ENCODE results near the gene DAZAP1. TPM values are rescaled to one million over a fixed set of nuclear protein-coding genes. Genes with fewer than 3 reads are reported as not detected.

The DAZAP1 gene
- total RNA-seq, 1 donor = 43.8 TPM

Other genes starting within 250 kb of the DAZAP1 start
- 18.5 and 41.2 TPM in 2 replicates for gene SBNO2, start 233.3 kb upstream of the DAZAP1 start, total RNA-seq (ENCODE audit: low replicate concordance)
- 54.1 and 84.1 TPM in 2 replicates for gene STK11, start 201.8 kb upstream of the DAZAP1 start, total RNA-seq (ENCODE audit: low replicate concordance)
- 2.3 and 3.1 TPM in 2 replicates for gene CBARP, start 169.6 kb upstream of the DAZAP1 start, total RNA-seq (ENCODE audit: low replicate concordance)
- 15.7 and 55.6 TPM in 2 replicates for gene ATP5F1D, start 165.8 kb upstream of the DAZAP1 start, total RNA-seq (ENCODE audit: low replicate concordance)
- 23.2 and 32.5 TPM in 2 replicates for gene MIDN, start 159.0 kb upstream of the DAZAP1 start, total RNA-seq (ENCODE audit: low replicate concordance)
- 245 and 776 TPM in 2 replicates for gene CIRBP, start 138.3 kb upstream of the DAZAP1 start, total RNA-seq (ENCODE audit: low replicate concordance)
- 25.2 and 123 TPM in 2 replicates for gene FAM174C, start 132.1 kb upstream of the DAZAP1 start, total RNA-seq (ENCODE audit: low replicate concordance)
- gene EFNA2, start 121.7 kb upstream of the DAZAP1 start, total RNA-seq (ENCODE audit: low replicate concordance) = not detected in 2 replicates
- 14.6 and 40.7 TPM in 2 replicates for gene NDUFS7, start 23.7 kb upstream of the DAZAP1 start, total RNA-seq (ENCODE audit: low replicate concordance)
- gene GAMT, start 6.0 kb upstream of the DAZAP1 start, total RNA-seq (ENCODE audit: low replicate concordance) = 8.8 and 40.6 TPM in 2 replicates
- 567 and 712 TPM in 2 replicates for gene RPS15, start 30.8 kb downstream of the DAZAP1 start, total RNA-seq (ENCODE audit: low replicate concordance)
- gene APC2, start 42.5 kb downstream of the DAZAP1 start, total RNA-seq (ENCODE audit: low replicate concordance) = 0.27 and 0.57 TPM in 2 replicates
- gene C19orf25, start 71.6 kb downstream of the DAZAP1 start, total RNA-seq (ENCODE audit: low replicate concordance) = 13.2 and 26.8 TPM in 2 replicates
- gene PCSK4, start 82.8 kb downstream of the DAZAP1 start, total RNA-seq (ENCODE audit: low replicate concordance) = 0.25 and 2.2 TPM in 2 replicates
- 0.65 and 2.8 TPM in 2 replicates for gene REEP6, start 83.6 kb downstream of the DAZAP1 start, total RNA-seq (ENCODE audit: low replicate concordance)
- gene ADAMTSL5, start 105.4 kb downstream of the DAZAP1 start, total RNA-seq (ENCODE audit: low replicate concordance) = 1.2 and 4.2 TPM in 2 replicates
- not detected in 2 replicates for gene PLK5, start 116.5 kb downstream of the DAZAP1 start, total RNA-seq (ENCODE audit: low replicate concordance)
- 19.0 and 27.6 TPM in 2 replicates for gene MEX3D, start 160.7 kb downstream of the DAZAP1 start, total RNA-seq (ENCODE audit: low replicate concordance)
- gene MBD3, start 185.3 kb downstream of the DAZAP1 start, total RNA-seq (ENCODE audit: low replicate concordance) = 66.3 and 77.3 TPM in 2 replicates
- 28.9 and 37.6 TPM in 2 replicates for gene UQCR11, start 197.9 kb downstream of the DAZAP1 start, total RNA-seq (ENCODE audit: low replicate concordance)
- gene TCF3, start 245.0 kb downstream of the DAZAP1 start, total RNA-seq (ENCODE audit: low replicate concordance) = 27.0 and 74.2 TPM in 2 replicates

Data from fibroblast of the aortic adventitia (primary cell).